ENCODE measurements around the gene UTF1. TPM values are rescaled to one million over a fixed set of nuclear protein-coding genes. Genes with fewer than 3 reads are reported as not detected.

Gene UTF1
- total RNA-seq, 2 donors from 2014 or later, result 9.2 TPM; not detected in 1

- Histone ChIP-seq H3K4me1 (replicated peaks) (no peaks in the 10 kb centered on the region), H3K9me3 (no peaks in the 10 kb centered on the region), H3K4me3 (no peak overlapping the region), H3K36me3 (no peaks in the 10 kb centered on the region), H3K27ac (no peak overlapping the region), H3K27me3 (replicated peaks; ENCODE audit: insufficient read depth) (peaks cover 7% of the 10 kb centered on the region)
- TF ChIP-seq CTCF (IDR thresholded peaks at IDR 0.05) (no peak), POLR2AphosphoS5 (IDR thresholded peaks at IDR 0.05) (no peak), POLR2A (IDR thresholded peaks at IDR 0.05) (no peak)
- 67% methylated on average over 21 of the region's 21 CpGs for WGBS
- no peak for DNase-seq (ENCODE audit: low spot score)
- intact Hi-C loops (cut with DNase I), result no loop called here
Observed at GRCh38 chr10:133249094-133249780, 19.2 kb downstream of the UTF1 start.

- no peaks in the 10 kb centered on the region for H3K36me3 ChIP-seq
- TF ChIP-seq POLR2A (IDR thresholded peaks at IDR 0.05) (no peak), POLR2AphosphoS5 (IDR thresholded peaks at IDR 0.05) (no peak), CTCF (IDR thresholded peaks at IDR 0.05) (no peak)
- DNase-seq (ENCODE audit: low spot score), result no peak
- intact Hi-C loops (cut with DNase I), result no loop called here
- H3K27me3 ChIP-seq (replicated peaks; ENCODE audit: insufficient read depth), result peaks cover 7% of the 10 kb centered on the region
- no peak overlapping the region for H3K4me3 ChIP-seq
- no peaks in the 10 kb centered on the region for H3K9me3 ChIP-seq
- H3K4me1 ChIP-seq (replicated peaks), result no peaks in the 10 kb centered on the region
- H3K27ac ChIP-seq, result no peak overlapping the region
- 53% methylated on average over 11 of the region's 11 CpGs for WGBS
Observed at GRCh38 chr10:133249975-133250754, 20.1 kb downstream of the UTF1 start.

GRCh38 chr10:133251388-133252222 lies 21.6 kb downstream of the UTF1 start:
- Histone ChIP-seq H3K36me3 (no peaks in the 10 kb centered on the region), H3K4me3 (no peak overlapping the region), H3K9me3 (no peaks in the 10 kb centered on the region), H3K4me1 (replicated peaks) (no peaks in the 10 kb centered on the region), H3K27me3 (replicated peaks; ENCODE audit: insufficient read depth) (peaks cover 5% of the 10 kb centered on the region), H3K27ac (no peak overlapping the region)
- intact Hi-C loops (cut with DNase I), result no loop called here
- DNase-seq (ENCODE audit: low spot score), result no peak
- TF ChIP-seq POLR2AphosphoS5 (IDR thresholded peaks at IDR 0.05), result no peak
- no peak for TF ChIP-seq POLR2A (IDR thresholded peaks at IDR 0.05)
- no peak for TF ChIP-seq CTCF (IDR thresholded peaks at IDR 0.05)
- 62% methylated on average over 28 of the region's 28 CpGs for WGBS

GRCh38 chr10:133252223-133252552 lies 22.2 kb downstream of the UTF1 start:
- no peak overlapping the region for H3K4me3 ChIP-seq
- DNase-seq (ENCODE audit: low spot score), result no peak
- intact Hi-C loops (cut with DNase I), result no loop called here
- H3K27ac ChIP-seq, result no peak overlapping the region
- TF ChIP-seq POLR2A (IDR thresholded peaks at IDR 0.05) (no peak), POLR2AphosphoS5 (IDR thresholded peaks at IDR 0.05) (no peak), CTCF (IDR thresholded peaks at IDR 0.05) (no peak)
- H3K27me3 ChIP-seq (replicated peaks; ENCODE audit: insufficient read depth), result peaks cover 5% of the 10 kb centered on the region
- peaks cover 2% of the 10 kb centered on the region for H3K4me1 ChIP-seq (replicated peaks)
- 80% methylated on average over 12 of the region's 12 CpGs for WGBS
- H3K36me3 ChIP-seq, result no peaks in the 10 kb centered on the region
- H3K9me3 ChIP-seq, result no peaks in the 10 kb centered on the region

Data from prostate gland (tissue), 2 donors.